Fibroblast of skin of left quadriceps (primary cell): ENCODE data around the gene KRTAP10-3.
"Not testable (repeated sequence)": the region's sequence is repeated elsewhere in the genome, so short reads cannot be mapped to it uniquely, and the experiment has no call there.

Experiments used
- DNase-seq, 2 experiments: peaks; one replicate each; pipeline ENCODE4 v3.0.0-alpha.2; 2013; ENCODE audit warnings: low read depth in 2 of 2

The KRTAP10-3 gene

GRCh38 chr21:44558695-44559094 is at the start of gene KRTAP10-3:
KRTAP10-3 (minus strand) TSS chr21:44558795; CDS start chr21:44558715, 80 bp downstream.
- no peak for DNase-seq

DNA sequence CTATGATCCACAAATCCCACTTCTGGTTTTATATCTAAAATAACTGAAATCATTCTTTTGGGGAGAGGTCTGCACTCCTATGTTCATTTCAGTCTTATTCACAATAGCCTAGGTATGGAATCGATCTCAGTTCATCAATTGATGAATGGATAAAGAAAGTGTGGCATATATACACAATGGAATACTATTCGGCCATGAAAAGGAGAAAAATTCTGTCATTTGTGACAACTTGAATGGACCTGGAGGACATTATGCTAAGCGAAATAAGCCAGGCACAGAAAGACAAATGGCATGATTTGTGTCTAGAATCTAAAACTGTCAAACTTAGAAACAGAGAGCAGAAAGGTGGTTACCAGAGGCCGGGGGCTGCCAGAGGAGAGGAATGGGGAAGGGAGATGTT is 47.9 kb upstream of the KRTAP10-3 start:
- DNase-seq = no peak

DNA sequence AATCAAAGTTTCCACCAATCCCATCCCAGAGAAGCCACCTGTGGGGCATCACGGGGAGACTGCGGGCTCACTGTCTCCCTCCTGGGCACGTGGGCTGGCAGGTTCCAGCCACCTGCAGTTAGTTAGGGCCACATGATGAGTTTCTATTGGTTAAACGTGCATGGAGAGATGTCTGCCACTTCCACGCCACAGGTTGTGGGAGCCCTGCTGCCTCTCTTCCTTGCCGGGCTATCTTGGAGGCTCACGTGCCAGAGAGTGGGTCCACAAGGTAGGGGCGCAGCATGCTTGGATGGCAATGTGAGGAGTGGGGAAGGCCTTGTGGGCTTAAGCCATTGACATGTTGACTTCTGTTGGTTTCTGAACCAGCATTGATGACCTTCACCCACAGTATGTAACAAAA is 45.3 kb upstream of the KRTAP10-3 start:
- no peak for DNase-seq

DNA sequence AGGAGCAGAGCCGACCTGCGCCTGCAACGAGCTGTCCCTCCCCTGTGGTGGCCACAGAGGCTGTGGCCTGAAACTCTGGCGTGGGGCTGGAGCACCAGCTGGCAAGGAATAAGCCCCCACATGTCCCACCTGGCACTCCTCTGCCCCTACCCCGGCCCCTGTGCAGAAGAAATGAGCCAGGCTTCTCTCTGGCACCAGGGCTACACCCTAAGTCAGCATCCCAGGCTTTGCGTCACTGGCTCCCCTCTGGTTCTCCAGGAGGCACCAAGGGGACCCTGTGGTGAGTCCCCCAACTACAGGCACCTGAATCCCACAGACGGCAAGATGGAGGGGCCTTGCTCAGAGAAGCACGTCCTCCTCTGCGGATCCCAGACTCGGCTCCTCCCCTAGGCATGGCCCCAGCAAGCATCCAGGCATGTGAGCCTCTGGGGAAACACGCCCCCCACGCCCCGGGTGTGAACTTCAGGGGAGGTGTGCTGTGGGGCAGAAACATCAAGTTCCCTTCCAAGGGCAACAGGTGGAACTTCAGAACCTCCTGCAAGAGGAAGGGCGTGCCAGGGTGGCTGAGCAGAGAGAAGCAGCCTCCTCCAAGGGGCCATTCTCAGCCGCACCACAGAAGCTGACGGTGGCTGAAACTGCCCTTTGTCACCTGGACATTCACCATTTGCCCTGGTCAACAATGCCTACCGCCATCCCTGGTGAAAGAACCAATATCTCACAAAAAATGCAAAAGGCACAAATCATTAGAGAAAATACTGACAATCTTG is 44.7 kb upstream of the KRTAP10-3 start:
- DNase-seq = no peak

- no peak for DNase-seq
Measured at GRCh38 chr21:44602463-44602850, 43.9 kb upstream of the KRTAP10-3 start.

DNA sequence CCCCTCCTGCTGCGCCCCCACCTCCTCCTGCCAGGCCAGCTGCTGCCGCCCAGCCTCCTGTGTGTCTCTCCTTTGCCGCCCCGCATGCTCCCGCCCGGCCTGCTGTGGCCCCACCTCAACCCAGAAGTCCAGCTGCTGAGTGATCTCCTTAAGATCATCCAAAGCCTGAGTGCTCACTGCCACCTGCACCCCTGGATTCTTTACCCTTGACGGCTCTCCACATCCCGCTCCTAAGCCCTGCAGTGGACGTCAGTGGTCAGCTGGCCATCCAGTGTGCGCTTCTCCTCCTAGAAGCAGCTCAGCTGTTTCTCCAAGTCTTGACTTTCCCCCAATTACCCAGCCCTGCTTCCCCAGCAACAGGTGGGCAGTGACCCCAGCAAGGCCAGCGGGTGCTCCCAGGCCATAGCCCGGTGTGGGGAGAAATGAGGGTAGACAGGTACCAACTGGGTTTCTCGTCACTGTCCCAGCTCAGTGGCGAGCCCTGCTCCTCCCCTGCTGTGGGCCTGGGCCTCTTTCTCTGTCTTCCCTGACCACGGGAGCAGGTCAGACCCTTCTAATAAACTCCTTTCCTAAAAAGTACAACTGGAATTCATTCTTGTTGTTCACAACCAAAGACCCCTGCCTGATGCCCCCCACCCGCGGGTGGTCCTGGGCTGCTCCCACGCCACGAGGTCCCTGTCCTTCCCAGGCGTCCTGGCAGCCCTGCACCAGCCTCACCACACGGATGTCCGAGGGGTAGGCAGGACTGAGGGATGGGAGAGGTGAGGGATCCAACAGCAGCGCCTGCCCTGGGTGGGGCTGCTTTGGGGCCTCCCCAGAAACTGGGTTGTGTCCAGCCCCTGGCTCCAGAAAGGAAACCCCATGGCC is 43.2 kb upstream of the KRTAP10-3 start:
- no peak for DNase-seq

- not testable (repeated sequence) for DNase-seq
Measured at GRCh38 chr21:44601091-44601490, 42.5 kb upstream of the KRTAP10-3 start.

DNA sequence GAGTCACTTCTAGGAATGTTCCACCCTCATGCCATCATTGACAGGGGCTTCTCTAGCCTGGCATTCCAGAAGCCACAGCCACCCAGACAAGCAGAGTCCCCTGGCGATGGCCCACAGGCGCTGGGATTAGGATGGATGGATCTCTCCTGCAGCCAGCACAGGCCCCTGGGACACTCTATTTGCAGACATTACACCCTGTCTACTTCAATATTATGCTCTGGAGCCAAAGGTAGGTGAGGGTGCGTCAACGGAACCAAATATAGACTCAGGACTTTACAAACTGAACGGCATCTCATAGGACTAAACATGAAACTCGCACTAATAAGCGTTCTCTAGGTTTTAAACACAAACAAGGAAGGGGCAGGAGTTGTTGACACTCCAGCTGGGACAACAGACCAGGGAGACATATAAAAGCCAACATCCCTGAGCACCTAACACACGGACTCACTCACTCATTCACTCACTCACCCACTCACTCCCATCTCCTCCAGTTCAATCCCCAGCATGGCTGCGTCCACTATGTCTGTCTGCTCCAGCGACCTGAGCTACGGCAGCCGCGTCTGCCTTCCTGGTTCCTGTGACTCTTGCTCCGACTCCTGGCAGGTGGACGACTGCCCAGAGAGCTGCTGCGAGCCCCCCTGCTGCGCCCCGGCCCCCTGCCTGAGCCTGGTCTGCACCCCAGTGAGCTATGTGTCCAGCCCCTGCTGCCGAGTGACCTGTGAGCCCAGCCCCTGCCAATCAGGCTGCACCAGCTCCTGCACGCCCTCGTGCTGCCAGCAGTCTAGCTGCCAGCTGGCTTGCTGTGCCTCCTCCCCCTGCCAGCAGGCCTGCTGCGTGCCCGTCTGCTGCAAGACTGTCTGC is 41.8 kb upstream of the KRTAP10-3 start, which contains the start of gene KRTAP10-7:
Gene KRTAP10-7, plus strand, starts transcription at position 480 of the 861 bp plus-strand sequence. Its CDS starts 25 bp downstream, at position 505.
- not testable (repeated sequence) for DNase-seq

DNA sequence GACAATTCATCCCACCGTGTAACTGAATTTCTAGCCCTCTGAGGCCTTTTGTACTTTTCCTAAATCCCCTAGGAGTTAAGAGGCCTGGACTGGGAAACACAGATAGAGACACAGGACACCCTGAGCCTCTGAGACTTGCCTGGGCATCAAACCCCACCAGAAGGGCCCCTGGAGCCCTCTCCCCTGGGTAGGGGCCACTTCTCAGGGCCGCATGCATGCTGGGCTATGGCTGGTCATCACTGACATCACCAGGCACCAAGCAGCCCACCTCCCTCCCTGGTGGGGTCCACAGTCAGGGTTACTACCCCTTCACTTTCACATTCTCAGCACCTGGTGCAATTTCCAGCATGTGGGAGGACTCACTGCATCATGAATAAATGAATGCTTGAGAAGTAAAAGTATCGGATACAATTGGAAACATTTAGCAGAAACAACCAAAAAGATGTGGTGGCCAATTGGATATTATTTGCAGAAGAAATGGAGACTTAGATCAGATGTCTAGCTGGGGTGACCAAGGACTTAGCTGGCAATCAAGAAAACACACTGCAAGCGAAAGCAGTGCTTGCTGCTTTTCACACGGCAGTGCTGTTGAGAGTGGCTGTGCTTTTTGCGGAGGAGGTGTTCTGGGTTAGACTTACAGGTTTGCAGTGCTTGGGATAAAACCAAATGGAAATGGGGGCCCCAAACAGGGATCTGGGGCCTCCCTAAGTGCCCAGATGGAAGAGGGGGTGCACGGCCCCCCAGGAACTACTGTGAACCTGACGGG is 40.9 kb upstream of the KRTAP10-3 start:
- no peak for DNase-seq

DNA sequence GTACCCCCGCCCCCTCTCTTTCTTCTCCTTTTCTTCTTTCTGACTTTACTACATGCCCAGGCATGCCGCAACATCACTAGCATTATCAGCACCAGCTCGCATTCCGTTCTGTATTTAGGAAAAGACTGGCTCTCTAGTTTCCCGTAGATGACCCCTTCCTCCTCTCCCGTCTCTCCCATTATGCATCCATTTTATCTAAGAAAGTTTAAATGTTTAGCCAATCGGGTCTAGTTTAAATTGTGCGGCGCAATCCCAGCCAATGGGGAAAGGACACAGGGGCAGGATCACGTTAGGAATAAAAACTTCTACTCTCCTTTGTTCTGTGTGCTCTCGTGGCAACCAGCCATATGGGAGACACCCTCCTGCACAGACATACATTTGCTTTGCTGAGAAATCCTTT is 39.5 kb upstream of the KRTAP10-3 start:
- DNase-seq = no peak

DNA sequence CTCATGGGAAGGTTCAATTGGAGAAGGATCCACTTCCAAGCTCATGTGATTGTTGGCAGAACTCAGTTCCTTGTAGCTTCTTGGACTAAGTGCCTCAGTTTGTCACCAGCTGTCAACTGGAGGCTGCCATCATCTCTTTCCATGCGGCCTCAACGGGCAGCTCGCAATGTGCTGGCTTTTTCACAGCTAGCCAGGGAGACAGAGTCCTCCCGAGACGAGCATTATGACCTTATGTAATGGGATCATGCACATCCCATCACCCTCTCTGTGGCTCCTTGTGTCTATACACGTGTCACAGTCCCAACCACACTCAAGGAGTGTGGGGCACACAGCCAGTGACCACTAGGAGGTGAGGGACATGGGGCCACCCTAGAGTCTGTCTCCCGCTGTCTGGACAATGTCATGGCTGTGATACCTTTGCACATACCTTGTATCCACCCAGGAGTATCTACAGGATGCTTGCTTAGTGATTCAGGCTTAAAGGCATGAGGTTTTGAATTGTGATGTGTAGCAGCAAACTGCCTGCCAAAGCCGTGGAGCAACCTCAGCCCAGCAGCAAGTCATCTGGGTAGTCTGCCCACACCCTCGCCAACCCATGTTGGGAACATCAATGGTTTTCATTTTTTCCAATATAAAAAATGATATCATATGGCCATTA is 37.6 kb upstream of the KRTAP10-3 start:
- no peak for DNase-seq

DNA sequence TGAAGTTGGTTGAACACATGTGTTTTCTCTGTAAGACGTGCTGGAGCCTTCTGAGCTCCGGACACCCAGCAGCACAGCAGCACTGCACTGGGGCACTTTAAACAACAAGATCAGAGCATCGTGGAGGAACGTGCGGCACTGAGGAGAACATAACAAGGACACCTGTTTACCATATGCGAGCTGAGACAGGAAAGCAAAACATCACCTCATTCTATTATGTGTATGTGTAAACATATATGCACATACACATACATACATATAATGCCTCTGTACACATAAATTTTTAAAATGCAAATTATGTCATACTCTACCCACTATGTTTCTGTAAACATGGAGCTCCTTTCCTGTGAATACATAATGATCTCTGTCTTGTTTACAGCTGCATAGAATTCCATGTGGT is 36.9 kb upstream of the KRTAP10-3 start:
- no peak for DNase-seq

DNA sequence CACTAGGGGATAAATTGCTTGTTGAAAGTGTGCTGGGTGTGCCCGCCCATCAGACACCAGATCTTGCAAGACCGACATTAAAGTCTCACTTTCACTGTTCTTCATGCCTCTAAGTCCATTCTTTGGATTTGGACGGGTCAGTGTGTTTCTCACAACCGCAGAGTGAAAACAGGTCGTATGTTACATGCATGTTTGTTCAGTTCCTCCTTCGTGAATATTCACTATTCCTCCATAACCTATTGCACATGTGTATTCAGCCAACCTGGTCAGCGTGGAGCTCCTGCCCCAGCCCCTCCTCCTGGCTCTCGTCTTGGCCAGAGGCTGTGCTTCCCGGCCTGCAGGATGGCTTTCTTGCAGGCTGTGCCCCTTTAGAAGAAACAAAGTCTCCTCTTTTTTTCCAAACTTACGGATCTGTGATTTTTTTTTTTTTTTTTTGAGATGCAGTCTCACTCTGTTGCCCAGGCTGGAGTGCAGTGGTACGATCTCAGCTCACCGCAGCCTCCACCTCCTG is 35.9 kb upstream of the KRTAP10-3 start:
- no peak for DNase-seq

- DNase-seq = no peak
Measured at GRCh38 chr21:44593598-44594405, 35.2 kb upstream of the KRTAP10-3 start.

DNA sequence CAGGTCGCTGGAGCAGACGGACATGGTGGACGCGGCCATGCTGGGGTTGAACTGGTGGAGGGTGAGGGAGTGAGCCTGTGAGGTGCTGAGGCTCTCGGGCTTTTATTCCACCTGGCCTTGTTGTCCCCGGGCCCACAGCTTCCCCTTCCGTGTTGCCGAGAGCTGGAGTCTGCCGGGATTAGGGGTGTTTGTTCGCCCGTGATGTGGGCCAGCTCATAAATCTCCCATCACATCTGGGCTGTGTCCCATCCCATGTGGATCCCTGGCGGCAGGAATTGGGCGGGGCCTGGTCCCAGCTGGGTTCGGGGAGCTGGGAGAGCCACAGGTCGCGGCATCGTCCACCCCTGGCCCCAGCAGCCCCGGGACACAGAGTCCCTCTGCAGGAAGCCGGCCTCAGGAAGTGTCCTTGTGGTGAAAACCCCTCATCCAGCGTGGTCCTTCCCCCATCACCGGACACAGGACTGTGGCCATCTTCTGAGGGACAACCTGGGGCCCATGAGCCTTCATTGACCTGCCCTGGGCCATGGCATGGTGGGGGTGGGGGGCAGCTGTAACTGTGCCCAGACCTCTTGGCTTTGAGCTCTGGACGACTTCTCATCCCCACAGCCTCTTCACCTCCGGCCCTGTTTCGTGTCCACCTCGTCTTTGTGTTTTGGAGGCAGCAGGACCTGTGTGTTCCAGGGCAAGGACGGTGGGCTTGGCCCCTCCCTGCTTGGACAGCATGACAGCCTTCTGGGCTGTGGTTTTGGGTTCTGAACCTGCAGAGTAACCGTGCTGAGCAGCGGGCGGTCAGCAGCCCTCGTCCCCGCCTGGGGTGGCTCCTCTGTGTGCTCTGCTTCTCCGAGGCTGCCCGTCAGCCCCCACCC is 34.1 kb upstream of the KRTAP10-3 start, which contains the start of gene KRTAP10-6:
Gene KRTAP10-6, minus strand, starts transcription at position 60 of the 866 bp plus-strand sequence. Its CDS starts 21 bp downstream, at position 39.
- DNase-seq = no peak

DNA sequence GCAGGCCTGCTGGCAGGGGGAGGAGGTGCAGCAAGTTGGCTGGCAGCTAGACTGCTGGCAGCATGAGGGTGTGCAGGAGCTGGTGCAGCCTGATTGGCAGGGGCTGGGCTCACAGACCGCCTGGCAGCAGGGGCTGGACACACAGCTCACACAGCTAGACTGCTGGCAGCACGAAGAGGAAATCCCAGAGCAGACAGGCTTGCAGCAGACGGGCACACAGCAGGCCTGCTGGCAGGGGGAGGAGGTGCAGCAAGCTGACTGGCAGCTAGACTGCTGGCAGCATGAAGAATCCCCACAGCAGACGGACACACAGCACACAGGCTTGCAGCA is 33.2 kb upstream of the KRTAP10-3 start:
- not testable (repeated sequence) for DNase-seq

DNA sequence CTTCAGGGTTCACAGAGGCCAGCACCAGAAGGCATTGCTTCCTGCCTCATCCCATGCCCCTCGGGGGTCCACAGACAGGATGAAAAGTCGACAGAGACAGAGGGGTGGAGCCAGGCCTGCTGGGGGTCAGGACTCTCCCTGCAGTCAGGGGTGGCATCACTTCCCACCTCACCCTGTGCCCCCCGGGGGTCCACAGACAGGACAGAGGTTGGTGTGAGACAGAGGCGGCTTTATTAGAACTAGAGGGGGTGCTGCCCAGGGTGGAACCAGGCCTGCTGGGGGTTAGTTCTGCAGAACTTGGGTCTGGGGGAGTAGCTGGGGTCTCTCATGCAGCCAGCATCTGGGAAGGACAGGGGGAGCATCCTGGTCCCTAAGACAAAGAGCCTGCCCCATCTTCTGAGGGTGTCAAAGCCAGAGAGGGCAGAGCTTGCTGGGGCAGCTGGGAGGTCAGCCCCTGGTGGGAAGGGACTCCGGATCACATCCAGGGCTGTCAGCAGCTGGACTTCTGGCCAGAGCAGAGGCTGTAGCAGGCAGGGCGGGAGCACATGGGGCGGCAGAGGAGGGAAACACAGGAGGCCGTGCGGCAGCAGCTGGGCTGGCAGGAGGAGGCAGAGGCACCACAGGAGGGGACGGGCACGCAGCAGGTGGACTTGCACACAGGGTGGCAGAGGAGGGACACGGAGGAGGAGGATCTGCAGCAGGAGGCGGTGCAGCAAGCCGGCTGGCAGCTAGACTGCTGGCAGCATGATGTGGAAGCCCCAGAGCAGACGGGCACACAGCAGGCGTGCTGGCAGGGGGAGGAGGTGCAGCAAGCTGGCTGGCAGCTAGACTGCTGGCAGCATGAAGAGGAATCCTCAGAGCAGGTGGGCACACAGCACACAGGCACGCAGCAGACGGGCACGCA is 32.6 kb upstream of the KRTAP10-3 start:
- not testable (repeated sequence) for DNase-seq
